H9 (cell line): ENCODE results near the gene SLCO4A1. TPM values are rescaled to one million over a fixed set of nuclear protein-coding genes. Genes with fewer than 3 reads are reported as not detected.

ENCODE experiments used
- DNase-seq: peaks from one replicate; pipeline ENCODE4 v3.0.0-alpha.2; 2017
- H2AFZ ChIP-seq: one replicate; pipeline ENCODE4 v1.6.1; 2013; ENCODE audit warnings: mild to moderate bottlenecking, low read length, control low read depth, moderate library complexity
- H2AK5ac ChIP-seq: 2 replicates; pipeline ENCODE4 v1.6.1; 2013; ENCODE audit warnings: low read length, control low read depth, mixed read lengths; ENCODE audit not compliant: insufficient read length
- H2BK120ac ChIP-seq: one replicate; pipeline ENCODE4 v1.6.1; 2013; ENCODE audit warnings: low read depth, mild to moderate bottlenecking, low read length, control low read depth, inconsistent platforms; ENCODE audit not compliant: poor library complexity, severe bottlenecking
- H2BK12ac ChIP-seq: 2 replicates; pipeline ENCODE4 v1.6.1; 2013; ENCODE audit warnings: low read length, control low read depth, mixed read lengths, low read depth; ENCODE audit not compliant: insufficient read length
- H2BK15ac ChIP-seq: 2 replicates; pipeline ENCODE4 v1.6.1; 2013; ENCODE audit warnings: low read depth, low read length, control low read depth
- H2BK20ac ChIP-seq: one replicate; pipeline ENCODE4 v1.6.1; 2013; ENCODE audit warnings: low read depth, mild to moderate bottlenecking, low read length, control low read depth, inconsistent platforms; ENCODE audit not compliant: poor library complexity, severe bottlenecking
- H2BK5ac ChIP-seq: 2 replicates; pipeline ENCODE4 v1.6.1; 2013; ENCODE audit warnings: low read length, control low read depth, mixed read lengths; ENCODE audit not compliant: insufficient read length
- H3K14ac ChIP-seq: 2 replicates; pipeline ENCODE4 v1.6.1; 2013; ENCODE audit warnings: low read length, control low read depth; ENCODE audit not compliant: insufficient read depth
- H3K18ac ChIP-seq: 2 replicates; pipeline ENCODE4 v1.6.1; 2013; ENCODE audit warnings: low read depth, mild to moderate bottlenecking, mixed read lengths, low read length, control low read depth; ENCODE audit not compliant: insufficient read length
- H3K23ac ChIP-seq: 2 replicates; pipeline ENCODE4 v1.6.1; 2013; ENCODE audit warnings: low read length, control low read depth, mixed read lengths, low read depth; ENCODE audit not compliant: insufficient read length
- H3K23me2 ChIP-seq: 2 replicates; pipeline ENCODE4 v1.6.1; 2013; ENCODE audit warnings: low read depth, mild to moderate bottlenecking, mixed read lengths, low read length, control low read depth; ENCODE audit not compliant: insufficient read length, poor library complexity, severe bottlenecking
- H3K27ac ChIP-seq: 2 replicates; pipeline ENCODE4 v1.5.1; 2013; ENCODE audit warnings: low read length, control low read depth, mixed read lengths, low read depth; ENCODE audit not compliant: insufficient read length
- H3K27me3 ChIP-seq: 2 replicates; pipeline ENCODE4 v1.6.1; 2013; ENCODE audit warnings: low read length, control low read depth, inconsistent platforms; ENCODE audit not compliant: insufficient read depth
- H3K4ac ChIP-seq: 2 replicates; pipeline ENCODE4 v1.6.1; 2013; ENCODE audit warnings: low read depth, mild to moderate bottlenecking, control low read depth, inconsistent platforms, low read length, moderate library complexity
- H3K4me1 ChIP-seq: 2 replicates; pipeline ENCODE4 v1.6.1; 2013; ENCODE audit warnings: low read length, control low read depth, inconsistent platforms; ENCODE audit not compliant: insufficient read depth
- H3K4me2 ChIP-seq: 2 replicates; pipeline ENCODE4 v1.6.1; 2013; ENCODE audit warnings: low read length, control low read depth, mixed read lengths; ENCODE audit not compliant: insufficient read length, insufficient read depth
- H3K56ac ChIP-seq: 2 replicates; pipeline ENCODE4 v1.6.1; 2013; ENCODE audit warnings: low read depth, mild to moderate bottlenecking, mixed read lengths, low read length, control low read depth; ENCODE audit not compliant: insufficient read length
- H3K79me1 ChIP-seq: 2 replicates; pipeline ENCODE4 v1.6.1; 2013; ENCODE audit warnings: low read depth, mild to moderate bottlenecking, moderate library complexity, low read length, control low read depth, inconsistent platforms; ENCODE audit not compliant: insufficient read depth, poor library complexity, severe bottlenecking
- H3K79me2 ChIP-seq: 2 replicates; pipeline ENCODE4 v1.6.1; 2013; ENCODE audit warnings: low read length, control low read depth, inconsistent platforms; ENCODE audit not compliant: insufficient read depth
- H3K9ac ChIP-seq: 2 replicates; pipeline ENCODE4 v1.6.1; 2013; ENCODE audit warnings: low read length, control low read depth, mixed read lengths; ENCODE audit not compliant: insufficient read length; ENCODE audit errors: extremely low read depth
- H3K9me3 ChIP-seq: one replicate; pipeline ENCODE4 v1.6.1; 2013; ENCODE audit warnings: low read depth, low read length, inconsistent platforms; ENCODE audit not compliant: control insufficient read depth
- H3T11ph ChIP-seq: one replicate; pipeline ENCODE4 v1.6.1; 2013; ENCODE audit warnings: mild to moderate bottlenecking, low read length, control low read depth, inconsistent platforms
- H4K20me1 ChIP-seq: one replicate; pipeline ENCODE4 v1.6.1; 2013; ENCODE audit not compliant: control insufficient read depth, insufficient read length, insufficient read depth
- H4K5ac ChIP-seq: 2 replicates; pipeline ENCODE4 v1.6.1; 2013; ENCODE audit warnings: low read depth, mild to moderate bottlenecking, mixed read lengths, low read length, control low read depth; ENCODE audit not compliant: insufficient read length
- H4K8ac ChIP-seq: replicated peaks from 2 replicates; pipeline ENCODE4 v1.6.1; 2013; ENCODE audit warnings: low read length, control low read depth, mixed read lengths, low read depth; ENCODE audit not compliant: insufficient read length
- H4K91ac ChIP-seq: 2 replicates; pipeline ENCODE4 v1.6.1; 2013; ENCODE audit warnings: low read depth, mild to moderate bottlenecking, moderate library complexity, mixed read lengths, low read length, control low read depth; ENCODE audit not compliant: insufficient read length
- H3K27ac Mint-ChIP-seq, 3 experiments: 2 replicates in 2 of 3; 3 replicates in 1 of 3; pipeline ENCODE4 v1.8.0; 2020 to 2021; ENCODE audit warnings: mixed read lengths in 3 of 3, mild to moderate bottlenecking in 1 of 3, moderate library complexity in 1 of 3
- H3K27me3 Mint-ChIP-seq: 2 replicates; pipeline ENCODE4 v1.8.0; 2021; ENCODE audit warnings: low read depth, mild to moderate bottlenecking, moderate library complexity, mixed read lengths
- H3K36me3 Mint-ChIP-seq, 3 experiments: 2 replicates in 2 of 3; 3 replicates in 1 of 3; pipeline ENCODE4 v1.8.0; 2020 to 2021; ENCODE audit warnings: low read depth in 3 of 3, mixed read lengths in 3 of 3; ENCODE audit not compliant: insufficient read depth in 1 of 3
- H3K4me1 Mint-ChIP-seq, 2 experiments: 2 replicates each; pipeline ENCODE4 v1.8.0; 2020; ENCODE audit warnings: mixed read lengths in 2 of 2
- H3K4me3 Mint-ChIP-seq, 2 experiments: 2 replicates in 1 of 2; 3 replicates in 1 of 2; pipeline ENCODE4 v1.8.0; 2020 to 2021; ENCODE audit warnings: mild to moderate bottlenecking in 2 of 2, mixed read lengths in 2 of 2, moderate library complexity in 1 of 2
- H3K9me3 Mint-ChIP-seq, 2 experiments: 2 replicates in 1 of 2; 3 replicates in 1 of 2; pipeline ENCODE4 v1.8.0; 2020; ENCODE audit warnings: mild to moderate bottlenecking in 2 of 2, mixed read lengths in 2 of 2, moderate library complexity in 1 of 2
- WGBS: extraction: QIAGEN DNeasy Blood & Tissue Kit; methylation state at CpG from one replicate; pipeline ENCODE4 v1.1.7; 2013; ENCODE audit warnings: missing lambda C conversion rate, low lambda C conversion rate, mixed read lengths; ENCODE audit not compliant: insufficient read length; ENCODE audit errors: extremely low coverage; 5-methylcytosine and 5-hydroxymethylcytosine counted together
- total RNA-seq: library from RNA; stranded (reverse); gene quantifications from 2 replicates; pipeline ENCODE4 v1.2.1, GENCODE V29; 2021
- TF ChIP-seq, protein P1 (sequence below): fragments of 200-600 bp; sonication (generic); conservative IDR thresholded peaks from 3 replicates; pipeline ENCODE4 v1.8.0; 2021; ENCODE audit warnings: antibody characterized with exemption, mild to moderate bottlenecking

Gene SLCO4A1
- total RNA-seq, 1 experiment from 2014 or later = 9.4 TPM

DNA sequence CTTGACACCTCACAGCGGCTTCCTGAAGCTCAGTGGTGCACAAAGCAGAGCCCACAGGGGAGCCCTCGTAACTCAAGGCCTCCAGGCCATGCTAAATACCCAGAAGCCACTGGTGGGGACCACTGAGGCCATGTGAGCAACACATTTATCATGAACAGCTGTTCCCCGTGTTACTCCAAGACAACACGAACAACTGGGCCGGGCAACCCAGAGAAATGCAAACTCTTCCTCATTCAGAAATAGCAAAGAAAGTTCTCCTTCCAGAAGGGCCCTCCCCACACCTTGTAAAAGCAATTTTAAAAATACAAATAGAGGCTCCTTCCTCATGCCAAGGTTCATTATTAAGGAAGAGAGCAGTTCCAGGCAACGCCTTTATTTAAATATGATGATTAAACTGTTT lies 36.3 kb upstream of the SLCO4A1 start:
- Mint-ChIP-seq H3K4me1 (peaks cover 15 to 29% of the 10 kb centered on the region in 2 experiments), H3K36me3 (peaks cover 0 to 2% (median 0%) of the 10 kb centered on the region in 3 experiments; a peak in 2 of 7 replicates), H3K9me3 (peaks cover 0 to 3% of the 10 kb centered on the region in 2 experiments; a peak in 2 of 5 replicates), H3K27me3 (peaks cover 15% of the 10 kb centered on the region), H3K4me3 (peak overlapping the region in 1 of 2 experiments; percentile 56; a peak in 1 of 5 replicates), H3K27ac (peak overlapping the region in 2 of 3 experiments; percentile 26 to 75; a peak in 2 of 7 replicates)
- Histone ChIP-seq H2AFZ (no peak overlapping the region), H3K23ac (no peak overlapping the region), H3K23me2 (no peaks in the 10 kb centered on the region), H4K8ac (no peak overlapping the region), H3K9me3 (no peaks in the 10 kb centered on the region), H3K4ac (no peak overlapping the region), H4K91ac (no peak overlapping the region), H3K27me3 (no peaks in the 10 kb centered on the region), H2BK20ac (no peak overlapping the region), H3K27ac (no peak overlapping the region), H2BK120ac (no peak overlapping the region), H3K18ac (no peak overlapping the region), H2BK12ac (no peak overlapping the region), H3T11ph (no peak overlapping the region), H2BK15ac (no peak overlapping the region), H3K79me2 (no peaks in the 10 kb centered on the region), H2AK5ac (no peak overlapping the region), H3K79me1 (no peaks in the 10 kb centered on the region), H2BK5ac (no peak overlapping the region), H3K56ac (no peak overlapping the region), H3K4me1 (no peaks in the 10 kb centered on the region; the same call in 1 of the 2 replicates), H4K20me1 (no peaks in the 10 kb centered on the region), H3K14ac (no peak overlapping the region), H3K4me2 (no peak overlapping the region), H4K5ac (no peak overlapping the region), H3K9ac (no peak overlapping the region)
- TF ChIP-seq, protein P1, sequence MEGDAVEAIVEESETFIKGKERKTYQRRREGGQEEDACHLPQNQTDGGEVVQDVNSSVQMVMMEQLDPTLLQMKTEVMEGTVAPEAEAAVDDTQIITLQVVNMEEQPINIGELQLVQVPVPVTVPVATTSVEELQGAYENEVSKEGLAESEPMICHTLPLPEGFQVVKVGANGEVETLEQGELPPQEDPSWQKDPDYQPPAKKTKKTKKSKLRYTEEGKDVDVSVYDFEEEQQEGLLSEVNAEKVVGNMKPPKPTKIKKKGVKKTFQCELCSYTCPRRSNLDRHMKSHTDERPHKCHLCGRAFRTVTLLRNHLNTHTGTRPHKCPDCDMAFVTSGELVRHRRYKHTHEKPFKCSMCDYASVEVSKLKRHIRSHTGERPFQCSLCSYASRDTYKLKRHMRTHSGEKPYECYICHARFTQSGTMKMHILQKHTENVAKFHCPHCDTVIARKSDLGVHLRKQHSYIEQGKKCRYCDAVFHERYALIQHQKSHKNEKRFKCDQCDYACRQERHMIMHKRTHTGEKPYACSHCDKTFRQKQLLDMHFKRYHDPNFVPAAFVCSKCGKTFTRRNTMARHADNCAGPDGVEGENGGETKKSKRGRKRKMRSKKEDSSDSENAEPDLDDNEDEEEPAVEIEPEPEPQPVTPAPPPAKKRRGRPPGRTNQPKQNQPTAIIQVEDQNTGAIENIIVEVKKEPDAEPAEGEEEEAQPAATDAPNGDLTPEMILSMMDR = no peak
- DNase-seq = no peak
- no CpG with 5 or more reads among the region's 6 CpGs for WGBS
